GM19438 (cell line): ENCODE results near the gene SNX32.

ENCODE experiments used
- ATAC-seq: cut with Tn5 transposase; IDR thresholded peaks from one replicate; pipeline ENCODE4 v1.9.1; 2021; ENCODE audit warnings: low read depth; ENCODE audit not compliant: unreplicated experiment

SNX32 gene

GRCh38 chr11:65865550-65866172 lies 31.9 kb downstream of the SNX32 start:
- ATAC-seq = no peak

- ATAC-seq = no peak
Observed at GRCh38 chr11:65866509-65867283, 32.9 kb downstream of the SNX32 start.

- ATAC-seq = no peak
Observed at GRCh38 chr11:65867284-65868071, 33.7 kb downstream of the SNX32 start.

- no peak for ATAC-seq
Observed at GRCh38 chr11:65868076-65868667, 34.4 kb downstream of the SNX32 start.

- no peak for ATAC-seq
Observed at GRCh38 chr11:65868907-65869306, 35.1 kb downstream of the SNX32 start.

- no peak for ATAC-seq
Observed at GRCh38 chr11:65869643-65870306, 36.0 kb downstream of the SNX32 start.

GRCh38 chr11:65870307-65870658 lies 36.5 kb downstream of the SNX32 start:
- no peak for ATAC-seq

GRCh38 chr11:65870706-65871681 lies 37.2 kb downstream of the SNX32 start:
- ATAC-seq = no peak

- no peak for ATAC-seq
Observed at GRCh38 chr11:65871811-65872548, 38.2 kb downstream of the SNX32 start.

- no peak for ATAC-seq
Observed at GRCh38 chr11:65872586-65873317, 39.0 kb downstream of the SNX32 start, which contains the start of gene EFEMP2. EFEMP2 (minus strand) TSS chr11:65872800; CDS start chr11:65872354, 446 bp downstream.

GRCh38 chr11:65873318-65874156 lies 39.8 kb downstream of the SNX32 start:
- ATAC-seq = peak; percentile 73

- no peak for ATAC-seq
Observed at GRCh38 chr11:65879617-65880016, 45.9 kb downstream of the SNX32 start, which contains the start of gene CTSW. CTSW (plus strand) TSS chr11:65879837; CDS start chr11:65879855, 18 bp downstream.

- no peak for ATAC-seq
Observed at GRCh38 chr11:65880027-65880426, 46.3 kb downstream of the SNX32 start.

GRCh38 chr11:65880844-65881421 lies 47.2 kb downstream of the SNX32 start:
- ATAC-seq = no peak

GRCh38 chr11:65882120-65883057 lies 48.6 kb downstream of the SNX32 start:
- ATAC-seq = no peak
